ENCODE measurements around the gene ACVRL1. TPM values are rescaled to one million over a fixed set of nuclear protein-coding genes. Genes with fewer than 3 reads are reported as not detected.

Gene ACVRL1
- total RNA-seq, 2 experiments from 2014 or later: not detected

DNA sequence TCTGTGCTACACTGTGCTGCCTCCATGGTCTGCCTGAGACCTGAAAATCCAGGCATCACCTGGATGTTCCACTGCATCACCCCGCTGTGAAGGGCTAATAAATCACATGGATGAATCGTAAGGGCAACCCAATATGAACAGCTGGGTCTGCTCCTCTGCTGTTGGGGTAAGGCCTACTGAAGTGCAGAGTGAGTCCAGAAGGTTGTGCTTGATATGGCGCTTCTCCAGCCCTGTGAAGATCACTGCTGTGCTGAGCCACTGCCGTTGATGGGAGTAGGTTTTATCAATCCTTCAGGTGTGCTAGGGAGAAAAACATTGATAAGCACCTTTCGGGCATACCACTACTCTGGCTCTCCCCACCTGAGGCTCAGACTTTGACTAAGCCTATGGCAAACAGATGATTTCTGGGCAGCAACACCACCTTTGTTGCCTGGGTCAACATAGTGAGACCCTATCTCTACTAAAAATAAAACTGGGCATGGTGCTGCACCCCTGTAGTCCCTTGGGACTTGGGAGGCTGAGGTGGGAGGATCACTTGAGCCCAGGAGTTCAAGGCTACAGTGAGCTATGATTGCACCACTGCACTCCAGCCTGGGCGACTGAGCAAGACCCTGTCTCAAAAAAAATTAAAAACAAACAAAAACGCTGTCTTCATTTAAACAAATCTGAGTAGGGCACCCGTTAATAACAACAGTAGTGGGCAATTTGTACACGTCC, 1.7 kb downstream of the ACVRL1 start:
- Mint-ChIP-seq H3K27me3 (peaks cover 29% of the 10 kb centered on the region), H3K9me3 (ENCODE audit: low read depth) (no peaks in the 10 kb centered on the region), H3K4me1 (no peaks in the 10 kb centered on the region), H3K27ac (no peak overlapping the region), H3K36me3 (no peaks in the 10 kb centered on the region), H3K4me3 (no peak overlapping the region)
- DNase-seq (no peak), ATAC-seq (no peak)
- CTCF ChIA-PET: interaction anchor here (0.6 kb wide), 1 partner anchor 783 kb away, joined by 6 read pairs; no protein-coding TSS in a partner anchor

DNA sequence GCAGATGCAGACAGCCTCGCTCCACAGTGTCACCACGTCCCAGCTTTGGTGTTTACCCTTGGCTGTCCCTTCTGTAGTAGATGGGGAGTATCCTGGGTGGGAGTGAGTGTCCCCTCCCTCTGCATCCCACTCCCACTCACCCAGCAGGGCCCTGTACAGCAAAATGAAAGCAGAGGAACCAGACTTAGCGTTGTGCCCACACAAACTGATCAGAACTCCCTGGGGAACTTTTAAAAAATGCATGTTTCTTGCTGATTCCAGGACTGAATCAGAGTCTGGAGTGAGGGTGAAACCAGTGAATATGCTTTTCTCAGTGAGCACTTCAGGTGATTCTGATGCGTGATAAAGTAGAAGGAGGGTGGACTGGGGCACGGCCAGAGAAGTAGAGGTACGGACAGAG, 2.9 kb downstream of the ACVRL1 start:
- no peaks in the 10 kb centered on the region for H3K9me3 Mint-ChIP-seq (ENCODE audit: low read depth)
- ATAC-seq (no peak), DNase-seq (no peak)
- peaks cover 29% of the 10 kb centered on the region for H3K27me3 Mint-ChIP-seq
- H3K27ac Mint-ChIP-seq: no peak overlapping the region
- no peaks in the 10 kb centered on the region for H3K36me3 Mint-ChIP-seq
- H3K4me3 Mint-ChIP-seq: no peak overlapping the region
- CTCF ChIA-PET: no interaction called here
- no peaks in the 10 kb centered on the region for H3K4me1 Mint-ChIP-seq

DNA sequence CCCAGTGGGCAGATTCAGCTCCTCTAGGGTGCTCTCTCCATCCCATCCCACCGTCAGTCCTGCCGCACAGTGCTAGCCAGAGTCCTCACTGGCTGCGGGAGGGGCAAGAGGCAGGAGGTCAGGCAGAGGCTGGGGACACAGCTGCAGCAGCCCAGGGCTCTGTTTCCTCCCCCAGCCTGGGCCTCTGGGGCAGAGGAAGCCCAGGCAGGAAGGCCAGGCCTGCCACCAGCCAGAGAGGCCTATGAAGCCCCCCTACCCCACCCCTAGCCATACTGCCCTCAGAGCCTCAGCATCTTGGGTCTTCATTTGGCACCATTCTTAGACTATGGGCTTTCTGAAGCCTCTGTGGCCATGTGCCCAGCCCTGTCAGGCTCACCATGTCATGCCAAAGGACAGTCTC, 3.4 kb downstream of the ACVRL1 start:
- CTCF ChIA-PET: interaction anchor here (1.2 kb wide), 1 partner anchor 12 kb away, joined by 3 read pairs; no protein-coding TSS in a partner anchor
- ATAC-seq (no peak), DNase-seq (no peak)
- H3K4me3 Mint-ChIP-seq: no peak overlapping the region
- no peaks in the 10 kb centered on the region for H3K4me1 Mint-ChIP-seq
- peaks cover 29% of the 10 kb centered on the region for H3K27me3 Mint-ChIP-seq
- no peak overlapping the region for H3K27ac Mint-ChIP-seq
- no peaks in the 10 kb centered on the region for H3K9me3 Mint-ChIP-seq (ENCODE audit: low read depth)
- no peaks in the 10 kb centered on the region for H3K36me3 Mint-ChIP-seq

DNA sequence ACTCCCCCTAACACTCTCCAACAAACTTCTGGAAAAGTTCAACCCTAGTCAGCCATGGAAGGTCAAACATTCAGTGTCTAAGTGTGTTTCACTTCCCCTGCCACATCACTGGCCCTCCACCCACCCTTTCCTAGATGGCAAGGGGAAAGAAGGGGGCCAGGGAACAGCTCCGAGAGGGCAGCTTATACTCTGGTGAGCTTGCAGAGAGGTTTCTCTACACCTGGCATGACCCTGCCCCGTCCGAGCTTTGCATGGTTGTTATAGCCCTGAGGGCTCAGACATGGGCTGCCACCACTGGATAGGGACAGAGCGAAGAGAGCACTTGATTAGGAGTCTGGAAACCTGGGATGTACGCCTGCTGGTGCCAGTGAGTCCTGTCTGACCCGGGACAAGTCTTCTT, 4.0 kb downstream of the ACVRL1 start:
- Mint-ChIP-seq H3K4me1 (no peaks in the 10 kb centered on the region), H3K9me3 (ENCODE audit: low read depth) (no peaks in the 10 kb centered on the region), H3K36me3 (no peaks in the 10 kb centered on the region), H3K27ac (no peak overlapping the region), H3K27me3 (peaks cover 24% of the 10 kb centered on the region), H3K4me3 (no peak overlapping the region)
- no peak for DNase-seq
- CTCF ChIA-PET: interaction anchor here (1.2 kb wide), 1 partner anchor 12 kb away, joined by 3 read pairs; no protein-coding TSS in a partner anchor
- no peak for ATAC-seq

DNA sequence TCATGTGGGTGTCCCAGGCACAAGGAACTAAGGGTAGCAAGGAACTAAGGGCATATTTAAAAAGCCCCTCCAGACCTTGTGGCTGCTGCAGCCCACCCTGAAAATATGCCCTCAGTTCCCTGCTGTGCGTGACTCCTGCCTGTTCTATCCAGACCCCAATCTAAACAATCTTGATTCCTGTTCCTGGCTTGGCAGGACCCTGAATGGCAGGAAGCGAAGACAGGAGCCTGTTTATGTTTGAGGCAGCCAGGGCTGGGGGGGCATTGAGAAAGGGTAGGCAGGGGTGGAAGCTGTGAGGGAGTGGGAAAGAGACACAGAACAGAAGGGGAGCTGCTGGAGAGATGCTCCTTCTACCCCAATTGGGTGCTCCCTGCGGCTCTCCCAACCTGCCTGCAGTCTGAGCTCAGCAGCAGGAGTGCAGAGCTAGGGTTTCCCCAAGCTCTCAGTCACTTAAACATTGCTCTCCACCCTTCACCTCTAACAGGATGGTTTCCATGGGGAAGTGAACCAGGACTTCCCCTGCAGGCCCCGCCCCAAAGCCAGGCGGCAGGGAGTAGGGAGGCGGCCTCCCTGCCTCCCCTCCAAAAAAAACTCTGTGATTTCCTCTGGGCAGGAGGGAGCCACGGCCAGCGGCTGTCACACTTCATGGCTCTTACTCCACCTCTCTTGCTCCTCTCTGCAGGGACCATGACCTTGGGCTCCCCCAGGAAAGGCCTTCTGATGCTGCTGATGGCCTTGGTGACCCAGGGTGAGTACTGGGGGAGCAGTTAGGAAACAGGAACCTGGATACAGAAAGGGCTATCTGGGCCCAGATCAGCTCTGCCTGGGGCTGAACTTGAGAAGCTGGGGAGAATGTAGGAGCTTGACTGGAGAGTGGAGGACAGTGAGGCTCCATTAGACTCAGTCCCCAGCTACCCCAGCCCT, 4.7 kb downstream of the ACVRL1 start:
- CTCF ChIA-PET: interaction anchor here (1.2 kb wide), 1 partner anchor 11 kb away, joined by 3 read pairs; no protein-coding TSS in a partner anchor
- ATAC-seq (no peak), DNase-seq (no peak)
- Mint-ChIP-seq H3K4me3 (no peak overlapping the region), H3K9me3 (ENCODE audit: low read depth) (no peaks in the 10 kb centered on the region), H3K4me1 (no peaks in the 10 kb centered on the region), H3K36me3 (no peaks in the 10 kb centered on the region), H3K27me3 (peaks cover 20% of the 10 kb centered on the region), H3K27ac (no peak overlapping the region)

DNA sequence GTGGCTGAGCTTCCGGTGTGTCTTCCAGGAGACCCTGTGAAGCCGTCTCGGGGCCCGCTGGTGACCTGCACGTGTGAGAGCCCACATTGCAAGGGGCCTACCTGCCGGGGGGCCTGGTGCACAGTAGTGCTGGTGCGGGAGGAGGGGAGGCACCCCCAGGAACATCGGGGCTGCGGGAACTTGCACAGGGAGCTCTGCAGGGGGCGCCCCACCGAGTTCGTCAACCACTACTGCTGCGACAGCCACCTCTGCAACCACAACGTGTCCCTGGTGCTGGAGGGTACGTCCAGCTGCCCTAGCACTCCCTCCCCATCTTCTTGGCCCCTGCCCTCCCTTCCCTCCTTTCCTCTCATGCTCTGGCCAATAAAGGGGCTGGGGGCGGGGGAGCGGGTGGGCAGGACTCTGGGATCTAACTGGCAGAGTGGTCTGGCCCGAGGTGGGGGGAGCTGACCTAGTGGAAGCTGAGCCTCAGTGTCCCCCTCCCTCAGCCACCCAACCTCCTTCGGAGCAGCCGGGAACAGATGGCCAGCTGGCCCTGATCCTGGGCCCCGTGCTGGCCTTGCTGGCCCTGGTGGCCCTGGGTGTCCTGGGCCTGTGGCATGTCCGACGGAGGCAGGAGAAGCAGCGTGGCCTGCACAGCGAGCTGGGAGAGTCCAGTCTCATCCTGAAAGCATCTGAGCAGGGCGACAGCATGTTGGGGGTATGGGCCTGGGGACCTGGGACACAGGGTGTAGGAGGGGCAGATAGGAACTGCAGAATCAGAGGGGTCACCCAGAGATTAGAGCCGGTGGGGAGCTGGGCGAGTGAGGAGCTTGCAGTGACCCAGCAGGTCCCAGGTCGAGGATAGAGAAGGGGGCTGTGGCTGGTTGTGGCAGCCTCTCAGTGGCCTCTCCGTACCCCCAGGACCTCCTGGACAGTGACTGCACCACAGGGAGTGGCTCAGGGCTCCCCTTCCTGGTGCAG, 6.0 kb downstream of the ACVRL1 start:
- DNase-seq (no peak), ATAC-seq (no peak)
- Mint-ChIP-seq H3K4me1 (no peaks in the 10 kb centered on the region), H3K27ac (no peak overlapping the region), H3K9me3 (ENCODE audit: low read depth) (no peaks in the 10 kb centered on the region), H3K27me3 (peaks cover 12% of the 10 kb centered on the region), H3K36me3 (no peaks in the 10 kb centered on the region), H3K4me3 (no peak overlapping the region)
- CTCF ChIA-PET: no interaction called here

DNA sequence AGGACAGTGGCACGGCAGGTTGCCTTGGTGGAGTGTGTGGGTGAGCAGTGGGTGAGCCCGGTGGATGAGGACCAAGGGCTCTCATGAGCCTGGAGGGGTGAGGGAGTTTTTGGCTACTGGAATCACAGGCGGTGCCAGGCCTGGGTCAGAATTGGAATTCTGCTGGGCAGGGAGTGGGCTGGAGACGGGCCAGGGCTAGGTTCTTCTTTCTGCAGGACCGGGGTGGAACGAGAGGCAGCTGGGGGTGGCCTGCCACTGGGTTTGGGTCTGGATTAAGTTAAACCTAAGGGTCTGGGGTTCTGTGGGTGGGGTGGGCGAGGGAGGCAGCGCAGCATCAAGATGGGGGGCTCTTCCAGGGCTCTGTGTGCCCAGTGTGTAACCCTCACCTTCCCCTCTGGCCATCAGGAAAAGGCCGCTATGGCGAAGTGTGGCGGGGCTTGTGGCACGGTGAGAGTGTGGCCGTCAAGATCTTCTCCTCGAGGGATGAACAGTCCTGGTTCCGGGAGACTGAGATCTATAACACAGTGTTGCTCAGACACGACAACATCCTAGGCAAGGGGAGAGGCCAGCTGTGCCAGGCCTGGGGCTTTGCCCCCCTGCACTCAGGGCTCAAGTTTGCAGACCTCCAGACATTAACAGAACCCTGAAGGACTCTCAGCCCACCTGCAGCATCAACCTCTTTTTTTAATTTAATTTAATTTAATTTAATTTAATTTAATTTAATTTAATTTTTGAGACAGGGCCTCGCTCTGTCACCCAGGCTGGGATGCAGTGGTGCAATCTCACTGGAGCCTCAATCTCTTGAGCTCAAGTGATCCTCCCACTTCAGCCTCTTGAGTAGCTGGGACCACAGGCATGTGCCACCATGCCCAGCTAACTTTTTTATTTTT, 7.0 kb downstream of the ACVRL1 start:
- ATAC-seq (no peak), DNase-seq (no peak)
- no peaks in the 10 kb centered on the region for H3K36me3 Mint-ChIP-seq
- no peaks in the 10 kb centered on the region for H3K9me3 Mint-ChIP-seq (ENCODE audit: low read depth)
- H3K4me3 Mint-ChIP-seq: no peak overlapping the region
- peaks cover 5% of the 10 kb centered on the region for H3K27me3 Mint-ChIP-seq
- H3K4me1 Mint-ChIP-seq: no peaks in the 10 kb centered on the region
- CTCF ChIA-PET: no interaction called here
- H3K27ac Mint-ChIP-seq: no peak overlapping the region

DNA sequence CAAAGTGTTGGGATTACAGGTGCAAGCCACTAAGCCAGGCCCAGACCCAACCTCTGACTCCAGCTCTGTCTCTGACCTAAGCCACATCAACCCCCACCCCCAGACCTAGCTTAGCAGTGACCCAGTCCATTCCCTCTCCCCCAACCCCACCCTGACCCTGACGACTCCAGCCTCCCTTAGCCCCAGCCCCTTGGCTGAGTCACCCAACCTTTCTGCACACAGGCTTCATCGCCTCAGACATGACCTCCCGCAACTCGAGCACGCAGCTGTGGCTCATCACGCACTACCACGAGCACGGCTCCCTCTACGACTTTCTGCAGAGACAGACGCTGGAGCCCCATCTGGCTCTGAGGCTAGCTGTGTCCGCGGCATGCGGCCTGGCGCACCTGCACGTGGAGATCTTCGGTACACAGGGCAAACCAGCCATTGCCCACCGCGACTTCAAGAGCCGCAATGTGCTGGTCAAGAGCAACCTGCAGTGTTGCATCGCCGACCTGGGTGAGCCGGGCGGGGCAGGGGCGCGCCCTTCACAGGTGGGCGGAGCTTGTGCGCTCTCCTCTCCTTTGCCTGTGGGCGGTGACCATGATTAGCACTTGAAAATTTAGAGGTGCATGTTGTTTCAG, 7.8 kb downstream of the ACVRL1 start:
- no peak for DNase-seq
- no peaks in the 10 kb centered on the region for H3K36me3 Mint-ChIP-seq
- no peak for ATAC-seq
- no peaks in the 10 kb centered on the region for H3K27me3 Mint-ChIP-seq
- no peaks in the 10 kb centered on the region for H3K9me3 Mint-ChIP-seq (ENCODE audit: low read depth)
- H3K27ac Mint-ChIP-seq: no peak overlapping the region
- H3K4me1 Mint-ChIP-seq: no peaks in the 10 kb centered on the region
- CTCF ChIA-PET: no interaction called here
- no peak overlapping the region for H3K4me3 Mint-ChIP-seq

DNA sequence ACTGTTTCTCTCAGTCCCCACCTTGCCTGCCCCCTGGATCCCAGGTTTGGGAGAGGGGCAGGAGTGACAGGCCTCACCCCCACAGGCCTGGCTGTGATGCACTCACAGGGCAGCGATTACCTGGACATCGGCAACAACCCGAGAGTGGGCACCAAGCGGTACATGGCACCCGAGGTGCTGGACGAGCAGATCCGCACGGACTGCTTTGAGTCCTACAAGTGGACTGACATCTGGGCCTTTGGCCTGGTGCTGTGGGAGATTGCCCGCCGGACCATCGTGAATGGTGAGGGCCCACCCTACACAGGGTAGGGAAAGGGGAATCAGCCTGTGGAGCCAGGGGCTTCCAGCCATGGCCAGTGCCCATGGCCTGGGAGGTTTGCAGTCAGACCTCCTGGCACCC, 8.6 kb downstream of the ACVRL1 start:
- DNase-seq: no peak
- no peak for ATAC-seq
- no peaks in the 10 kb centered on the region for H3K9me3 Mint-ChIP-seq (ENCODE audit: low read depth)
- H3K27me3 Mint-ChIP-seq: no peaks in the 10 kb centered on the region
- no peaks in the 10 kb centered on the region for H3K36me3 Mint-ChIP-seq
- no peak overlapping the region for H3K4me3 Mint-ChIP-seq
- H3K27ac Mint-ChIP-seq: no peak overlapping the region
- CTCF ChIA-PET: interaction anchor here (0.8 kb wide), 1 partner anchor 62 kb away, joined by 3 read pairs; no protein-coding TSS in a partner anchor
- H3K4me1 Mint-ChIP-seq: no peaks in the 10 kb centered on the region

DNA sequence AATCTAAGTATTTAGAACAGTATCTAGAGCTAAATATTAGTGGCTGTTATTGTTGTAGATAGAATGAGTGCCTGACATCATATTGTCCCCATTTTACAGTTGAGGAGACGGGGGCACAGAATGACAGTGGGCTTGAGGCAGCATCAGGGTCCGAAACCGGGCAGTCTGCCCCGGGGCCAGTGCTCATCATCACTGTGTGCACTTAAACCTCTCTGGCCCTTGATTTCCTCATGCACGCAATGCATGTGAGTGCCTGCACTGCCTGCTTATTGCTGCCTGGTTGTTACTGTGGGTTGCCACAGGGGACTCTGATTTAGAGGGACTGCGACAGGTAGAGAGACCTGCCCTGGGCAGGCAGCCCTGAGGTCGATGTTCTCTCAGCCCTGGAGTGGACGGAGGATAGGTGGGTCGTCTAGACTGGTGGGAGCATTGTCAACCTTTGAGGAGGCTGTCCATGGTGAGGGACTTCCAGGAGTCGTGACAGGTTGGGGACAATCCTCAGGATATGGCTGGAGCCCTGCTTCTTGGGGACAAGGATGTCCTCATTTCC, 9.8 kb downstream of the ACVRL1 start:
- Mint-ChIP-seq H3K9me3 (ENCODE audit: low read depth) (no peaks in the 10 kb centered on the region), H3K36me3 (no peaks in the 10 kb centered on the region), H3K27ac (no peak overlapping the region), H3K4me1 (no peaks in the 10 kb centered on the region), H3K4me3 (no peak overlapping the region), H3K27me3 (no peaks in the 10 kb centered on the region)
- ATAC-seq (no peak), DNase-seq (no peak)
- CTCF ChIA-PET: no interaction called here

DNA sequence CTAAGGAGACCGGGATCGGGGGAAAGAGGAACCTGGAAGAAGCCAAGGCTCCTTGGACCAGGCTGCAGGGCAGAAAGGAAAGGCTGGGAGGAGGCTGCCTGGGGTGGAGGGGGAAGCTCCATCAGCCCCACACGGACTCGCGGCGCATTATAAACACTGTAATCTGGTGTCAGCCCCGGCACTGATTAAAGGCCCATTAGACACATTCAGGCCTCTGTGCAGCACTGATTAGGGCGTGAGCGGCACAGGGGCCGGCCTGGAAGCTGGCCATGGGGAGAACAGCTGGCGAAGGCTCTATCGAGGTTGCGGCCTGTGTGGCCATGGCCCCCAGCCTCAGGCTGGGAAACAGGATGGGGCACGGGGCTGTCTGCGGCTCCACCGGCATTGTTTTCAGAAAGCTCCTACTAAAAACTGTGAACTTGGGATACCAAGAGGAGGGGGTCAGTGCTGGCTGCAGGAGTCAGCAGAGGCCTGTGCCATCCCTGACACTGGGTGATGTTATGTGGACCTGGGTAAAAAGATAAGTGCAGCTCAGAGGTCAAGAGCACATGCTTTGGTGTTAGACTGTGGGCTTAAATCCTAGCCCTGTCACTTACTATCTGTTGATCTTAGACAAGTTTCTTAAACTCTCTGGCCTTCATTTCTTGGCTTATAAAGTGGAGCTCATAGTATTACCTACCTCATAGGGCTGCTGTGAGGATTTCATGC, 10.6 kb downstream of the ACVRL1 start:
- Mint-ChIP-seq H3K4me1 (no peaks in the 10 kb centered on the region), H3K27me3 (no peaks in the 10 kb centered on the region), H3K36me3 (no peaks in the 10 kb centered on the region), H3K9me3 (ENCODE audit: low read depth) (no peaks in the 10 kb centered on the region), H3K4me3 (no peak overlapping the region), H3K27ac (no peak overlapping the region)
- CTCF ChIA-PET: interaction anchor here (0.8 to 1.2 kb wide), 4 partner anchors 53 to 104 kb away, joined by 3 to 4 read pairs (median 3); no protein-coding TSS in a partner anchor
- DNase-seq (no peak), ATAC-seq (no peak)

Data from activated CD8-positive, alpha-beta memory T cell treated with anti-CD3 and anti-CD28 coated beads, Interleukin-2, amount 10 ng/mL, durations not matched to agents 7 days and 5 days (primary cell).